Measurements from ENCODE around the gene RRN3.
"Not testable (repeated sequence)": the region's sequence is repeated elsewhere in the genome, so short reads cannot be mapped to it uniquely, and the experiment has no call there.

The RRN3 gene

GRCh38 chr16:15032547-15033308, 61.3 kb downstream of the RRN3 start:
- no peak overlapping the region for H3K4me3 ChIP-seq (ENCODE audit: low read depth, low read length)
- no peak overlapping the region for H3K27ac ChIP-seq (ENCODE audit: low read depth, low read length)
- H3K9ac ChIP-seq (ENCODE audit: low read depth, low read length) = no peak overlapping the region
- H3K9me3 ChIP-seq (ENCODE audit: control insufficient read depth, insufficient read depth, low read length) = no peaks in the 10 kb centered on the region
- H3K4me1 ChIP-seq (ENCODE audit: control insufficient read depth, insufficient read depth, low read length) = no peaks in the 10 kb centered on the region
- H3K27me3 ChIP-seq (ENCODE audit: control insufficient read depth, insufficient read depth, low read length) = no peaks in the 10 kb centered on the region
- H3K36me3 ChIP-seq (ENCODE audit: control insufficient read depth, insufficient read depth, low read length) = peaks cover 78% of the 10 kb centered on the region

GRCh38 chr16:15031586-15031985, 62.5 kb downstream of the RRN3 start:
- H3K27ac ChIP-seq (ENCODE audit: low read depth, low read length) = no peak overlapping the region
- no peak overlapping the region for H3K4me3 ChIP-seq (ENCODE audit: low read depth, low read length)
- H3K27me3 ChIP-seq (ENCODE audit: control insufficient read depth, insufficient read depth, low read length) = no peaks in the 10 kb centered on the region
- H3K36me3 ChIP-seq (ENCODE audit: control insufficient read depth, insufficient read depth, low read length) = peaks cover 67% of the 10 kb centered on the region
- H3K9me3 ChIP-seq (ENCODE audit: control insufficient read depth, insufficient read depth, low read length) = no peaks in the 10 kb centered on the region
- H3K9ac ChIP-seq (ENCODE audit: low read depth, low read length) = no peak overlapping the region
- H3K4me1 ChIP-seq (ENCODE audit: control insufficient read depth, insufficient read depth, low read length) = no peaks in the 10 kb centered on the region

- no peaks in the 10 kb centered on the region for H3K4me1 ChIP-seq (ENCODE audit: control insufficient read depth, insufficient read depth, low read length)
- peaks cover 62% of the 10 kb centered on the region for H3K36me3 ChIP-seq (ENCODE audit: control insufficient read depth, insufficient read depth, low read length)
Measured at GRCh38 chr16:15031179-15031578, 62.9 kb downstream of the RRN3 start.

GRCh38 chr16:15029749-15030148, 64.3 kb downstream of the RRN3 start:
- peaks cover 48% of the 10 kb centered on the region for H3K36me3 ChIP-seq (ENCODE audit: control insufficient read depth, insufficient read depth, low read length)
- H3K27ac ChIP-seq (ENCODE audit: low read depth, low read length) = not testable (repeated sequence)

More at GRCh38 chr16:15031179-15031578, 62.9 kb downstream of the RRN3 start:
- Histone ChIP-seq H3K9me3 (ENCODE audit: control insufficient read depth, insufficient read depth, low read length) (no peaks in the 10 kb centered on the region), H3K9ac (ENCODE audit: low read depth, low read length) (no peak overlapping the region), H3K4me3 (ENCODE audit: low read depth, low read length) (no peak overlapping the region), H3K27me3 (ENCODE audit: control insufficient read depth, insufficient read depth, low read length) (no peaks in the 10 kb centered on the region), H3K27ac (ENCODE audit: low read depth, low read length) (no peak overlapping the region)

GRCh38 chr16:15028801-15029698, 65.0 kb downstream of the RRN3 start:
- H3K4me3 ChIP-seq (ENCODE audit: low read depth, low read length); H3K4me1 ChIP-seq (ENCODE audit: control insufficient read depth, insufficient read depth, low read length); H3K27me3 ChIP-seq (ENCODE audit: control insufficient read depth, insufficient read depth, low read length); H3K9ac ChIP-seq (ENCODE audit: low read depth, low read length); H3K27ac ChIP-seq (ENCODE audit: low read depth, low read length); H3K9me3 ChIP-seq (ENCODE audit: control insufficient read depth, insufficient read depth, low read length): not testable (repeated sequence)
- peaks cover 41% of the 10 kb centered on the region for H3K36me3 ChIP-seq (ENCODE audit: control insufficient read depth, insufficient read depth, low read length)

More at GRCh38 chr16:15029749-15030148, 64.3 kb downstream of the RRN3 start:
- H3K9me3 ChIP-seq (ENCODE audit: control insufficient read depth, insufficient read depth, low read length); H3K9ac ChIP-seq (ENCODE audit: low read depth, low read length); H3K4me3 ChIP-seq (ENCODE audit: low read depth, low read length); H3K27me3 ChIP-seq (ENCODE audit: control insufficient read depth, insufficient read depth, low read length); H3K4me1 ChIP-seq (ENCODE audit: control insufficient read depth, insufficient read depth, low read length): not testable (repeated sequence)

GRCh38 chr16:15028345-15028715, 65.7 kb downstream of the RRN3 start:
- H3K27ac ChIP-seq (ENCODE audit: low read depth, low read length); H3K9ac ChIP-seq (ENCODE audit: low read depth, low read length); H3K9me3 ChIP-seq (ENCODE audit: control insufficient read depth, insufficient read depth, low read length); H3K4me3 ChIP-seq (ENCODE audit: low read depth, low read length); H3K27me3 ChIP-seq (ENCODE audit: control insufficient read depth, insufficient read depth, low read length); H3K4me1 ChIP-seq (ENCODE audit: control insufficient read depth, insufficient read depth, low read length): not testable (repeated sequence)
- H3K36me3 ChIP-seq (ENCODE audit: control insufficient read depth, insufficient read depth, low read length) = peaks cover 37% of the 10 kb centered on the region

- H3K36me3 ChIP-seq (ENCODE audit: control insufficient read depth, insufficient read depth, low read length) = peaks cover 37% of the 10 kb centered on the region
- H3K4me1 ChIP-seq (ENCODE audit: control insufficient read depth, insufficient read depth, low read length); H3K4me3 ChIP-seq (ENCODE audit: low read depth, low read length); H3K9ac ChIP-seq (ENCODE audit: low read depth, low read length); H3K9me3 ChIP-seq (ENCODE audit: control insufficient read depth, insufficient read depth, low read length); H3K27ac ChIP-seq (ENCODE audit: low read depth, low read length); H3K27me3 ChIP-seq (ENCODE audit: control insufficient read depth, insufficient read depth, low read length): not testable (repeated sequence)
Measured at GRCh38 chr16:15027503-15028344, 66.3 kb downstream of the RRN3 start.

GRCh38 chr16:15027051-15027450, 67.0 kb downstream of the RRN3 start:
- H3K27ac ChIP-seq (ENCODE audit: low read depth, low read length); H3K27me3 ChIP-seq (ENCODE audit: control insufficient read depth, insufficient read depth, low read length); H3K4me3 ChIP-seq (ENCODE audit: low read depth, low read length); H3K4me1 ChIP-seq (ENCODE audit: control insufficient read depth, insufficient read depth, low read length); H3K9ac ChIP-seq (ENCODE audit: low read depth, low read length); H3K9me3 ChIP-seq (ENCODE audit: control insufficient read depth, insufficient read depth, low read length): not testable (repeated sequence)
- peaks cover 37% of the 10 kb centered on the region for H3K36me3 ChIP-seq (ENCODE audit: control insufficient read depth, insufficient read depth, low read length)

- H3K36me3 ChIP-seq (ENCODE audit: control insufficient read depth, insufficient read depth, low read length) = peaks cover 26% of the 10 kb centered on the region
- not testable (repeated sequence) for H3K27me3 ChIP-seq (ENCODE audit: control insufficient read depth, insufficient read depth, low read length); H3K4me3 ChIP-seq (ENCODE audit: low read depth, low read length); H3K9ac ChIP-seq (ENCODE audit: low read depth, low read length); H3K27ac ChIP-seq (ENCODE audit: low read depth, low read length); H3K9me3 ChIP-seq (ENCODE audit: control insufficient read depth, insufficient read depth, low read length); H3K4me1 ChIP-seq (ENCODE audit: control insufficient read depth, insufficient read depth, low read length)
Measured at GRCh38 chr16:15025234-15025951, 68.7 kb downstream of the RRN3 start.

- not testable (repeated sequence) for H3K27me3 ChIP-seq (ENCODE audit: control insufficient read depth, insufficient read depth, low read length); H3K4me3 ChIP-seq (ENCODE audit: low read depth, low read length); H3K27ac ChIP-seq (ENCODE audit: low read depth, low read length); H3K4me1 ChIP-seq (ENCODE audit: control insufficient read depth, insufficient read depth, low read length); H3K9ac ChIP-seq (ENCODE audit: low read depth, low read length); H3K9me3 ChIP-seq (ENCODE audit: control insufficient read depth, insufficient read depth, low read length)
- H3K36me3 ChIP-seq (ENCODE audit: control insufficient read depth, insufficient read depth, low read length) = peaks cover 25% of the 10 kb centered on the region
Measured at GRCh38 chr16:15024858-15025199, 69.2 kb downstream of the RRN3 start.
